Left kidney (tissue), 2 donors: Measurements from ENCODE around the gene LSM7. TPM values are rescaled to one million over a fixed set of nuclear protein-coding genes. Genes with fewer than 3 reads are reported as not detected.
"Not testable (repeated sequence)": the region's sequence is repeated elsewhere in the genome, so short reads cannot be mapped to it uniquely, and the experiment has no call there.

Experiments
- DNase-seq: peaks from one replicate; pipeline ENCODE4 v3.0.0-alpha.2; 2013
- polyA plus RNA-seq: library from polyadenylated mRNA; unstranded; fragments of 120-200 nt; gene quantifications from one replicate; pipeline ENCODE4 v1.2.1, GENCODE V29; 2013; ENCODE audit not compliant: insufficient read length

The LSM7 gene
- polyA plus RNA-seq, 1 donor, result 90.5 TPM

DNA sequence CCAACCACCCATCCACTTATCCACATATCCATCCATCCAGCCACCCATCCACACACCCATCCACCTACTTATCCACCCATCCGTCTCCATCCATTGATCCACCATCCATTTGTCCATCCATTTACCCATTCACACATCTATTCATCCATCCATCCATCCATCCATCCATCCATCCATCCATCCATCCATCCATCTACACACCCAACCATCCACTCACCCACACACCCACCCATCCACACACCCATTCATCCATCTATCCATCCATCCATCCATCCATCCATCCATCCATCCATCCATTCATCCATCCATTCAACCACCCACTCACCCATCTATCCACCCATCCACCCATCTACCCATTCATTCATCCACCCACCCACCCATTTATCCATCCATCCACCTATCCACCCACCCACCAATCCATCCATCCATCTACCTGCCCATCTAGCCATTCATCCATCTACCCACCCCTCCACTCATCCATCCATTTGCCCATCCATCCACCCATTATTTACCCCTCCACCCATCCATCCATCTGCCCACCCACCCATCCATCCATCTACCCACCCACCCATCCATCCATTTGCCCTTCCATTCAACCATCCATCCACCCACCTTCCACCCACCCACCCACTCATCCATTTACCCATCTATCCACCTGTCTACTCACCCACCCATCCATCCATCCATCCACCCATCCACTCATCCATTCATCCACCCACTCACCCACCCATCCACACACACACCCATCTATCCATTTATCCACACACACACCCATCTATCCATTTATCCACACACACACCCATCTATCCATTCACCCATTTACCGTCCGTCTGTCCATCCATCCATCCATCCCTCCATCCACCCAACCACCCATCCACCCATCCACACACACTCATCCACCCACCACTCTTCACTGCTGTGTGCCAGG, 29.2 kb upstream of the LSM7 start:
- no peak for DNase-seq

DNA sequence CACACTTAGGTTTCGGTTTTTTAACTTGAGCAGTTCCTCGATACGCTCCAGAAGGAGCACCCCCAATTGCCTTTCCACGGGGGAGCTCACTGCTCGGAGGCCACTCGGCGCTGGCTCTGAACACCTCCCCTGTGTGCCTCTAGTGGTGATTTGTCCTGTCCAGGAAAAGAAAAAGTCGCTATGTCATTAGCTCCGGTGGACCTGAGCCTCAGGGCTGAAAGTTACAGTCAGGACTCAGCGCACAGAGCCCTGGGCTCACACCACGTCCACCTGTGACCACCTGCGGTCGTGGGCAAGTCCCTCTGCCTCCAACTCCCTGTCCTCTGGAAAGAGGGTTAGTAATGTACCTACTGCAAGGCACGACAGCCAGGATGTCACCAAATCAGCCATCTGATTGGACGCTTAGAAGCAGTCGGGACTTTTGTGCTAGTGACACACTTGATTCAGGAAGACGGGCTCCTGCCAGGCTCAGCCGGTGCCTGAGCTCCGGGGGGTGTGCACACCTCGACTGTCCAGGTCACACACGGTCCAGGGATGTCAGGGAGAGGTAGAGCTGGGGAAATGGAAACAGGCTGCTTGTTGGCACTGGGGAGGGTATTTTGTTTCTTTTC, 27.8 kb upstream of the LSM7 start:
- no peak for DNase-seq

DNA sequence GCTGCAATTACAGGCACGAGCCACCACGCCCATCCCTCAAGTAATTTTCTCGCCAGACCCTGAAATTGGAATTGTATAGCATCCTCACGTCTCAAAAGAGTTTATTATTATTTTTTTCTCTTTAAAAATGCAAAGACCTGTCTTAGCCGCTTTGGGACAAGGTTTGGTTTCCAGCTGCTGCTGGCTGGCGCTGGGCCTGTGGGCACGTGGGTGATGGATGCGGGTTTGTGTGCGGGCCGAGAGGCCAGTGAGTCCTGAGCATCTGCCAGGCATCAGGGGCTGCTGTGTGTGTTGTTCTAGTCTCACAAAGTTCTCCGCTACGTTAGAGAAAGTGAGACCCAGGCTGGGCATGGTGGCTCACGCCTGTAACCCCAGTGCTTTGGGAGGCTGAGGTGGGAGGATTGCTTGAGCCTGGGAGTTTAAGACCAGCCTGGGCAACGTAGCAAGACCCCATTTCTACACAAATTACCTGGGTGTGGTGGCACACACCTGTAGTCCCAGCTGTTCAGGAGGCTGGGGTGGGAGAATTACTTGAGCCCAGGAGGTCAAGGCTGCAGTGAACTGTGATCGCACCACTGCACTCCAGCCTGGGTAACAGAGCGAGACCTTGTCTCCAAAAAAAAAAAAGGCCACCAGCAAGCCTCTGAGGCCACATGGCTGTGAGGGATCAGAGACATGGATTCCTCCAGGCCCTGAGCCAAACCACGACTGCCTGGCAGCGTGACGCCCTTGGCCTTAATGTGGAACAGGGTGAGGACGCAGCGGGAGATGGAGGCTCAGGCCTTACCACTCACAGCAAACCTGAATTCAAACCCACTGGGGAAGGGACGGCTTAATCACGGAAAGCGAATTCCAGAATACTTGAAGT, 27.0 kb upstream of the LSM7 start:
- no peak for DNase-seq

DNA sequence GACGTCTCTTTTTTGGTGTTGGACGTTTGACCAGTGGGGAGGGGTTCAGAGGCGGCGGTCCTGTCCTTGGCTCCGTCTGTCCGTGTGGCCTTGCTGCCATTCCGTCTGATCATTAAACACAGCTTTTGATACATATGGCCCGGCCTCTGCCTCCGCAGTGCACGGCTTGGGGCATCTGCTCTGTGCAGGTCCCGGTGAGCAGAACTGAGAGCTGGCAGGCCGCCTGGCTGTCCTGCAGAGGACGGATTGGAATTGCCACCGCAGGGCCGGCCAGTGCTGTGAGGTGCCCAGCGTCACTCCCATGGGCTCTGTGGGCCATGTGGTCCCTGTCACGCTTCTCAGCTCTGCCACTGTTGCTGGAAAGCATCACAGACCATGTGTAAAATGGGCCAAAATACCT, 26.3 kb upstream of the LSM7 start:
- DNase-seq, result no peak

DNA sequence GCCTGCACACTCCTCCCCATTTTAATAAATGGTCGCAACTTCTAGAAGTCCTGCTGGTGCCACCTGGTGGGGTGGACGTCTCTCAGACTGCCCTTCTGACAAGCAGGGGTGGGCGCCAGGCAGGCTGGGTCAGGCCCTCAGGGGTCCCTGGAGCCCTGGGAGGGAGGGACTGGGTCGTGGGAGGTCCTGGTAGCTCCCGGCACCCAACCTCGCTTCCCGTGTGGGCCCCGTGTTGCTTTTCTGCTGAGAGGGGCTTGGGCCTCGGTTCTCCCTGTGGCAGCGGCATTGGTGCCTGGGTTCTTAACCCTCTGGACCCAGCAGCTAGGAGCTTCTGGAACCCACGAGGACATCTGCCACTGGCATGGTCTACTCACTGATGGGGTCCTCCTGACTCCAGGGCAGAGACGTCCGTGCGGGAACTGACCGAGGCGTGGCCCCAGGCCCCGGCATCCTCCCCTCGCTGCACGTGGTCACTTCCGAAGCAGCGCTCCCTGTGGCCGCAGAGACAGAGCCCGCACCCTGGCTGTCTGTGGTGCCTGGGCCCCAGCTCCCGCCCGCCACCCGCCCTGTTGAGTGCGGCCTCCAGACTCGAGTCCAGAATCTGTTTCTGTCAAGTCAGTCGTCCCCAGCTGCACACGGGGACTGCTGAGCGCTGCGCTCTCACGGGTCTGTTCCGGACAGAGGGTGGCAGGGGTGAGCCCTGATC, 25.7 kb upstream of the LSM7 start:
- no peak for DNase-seq

DNA sequence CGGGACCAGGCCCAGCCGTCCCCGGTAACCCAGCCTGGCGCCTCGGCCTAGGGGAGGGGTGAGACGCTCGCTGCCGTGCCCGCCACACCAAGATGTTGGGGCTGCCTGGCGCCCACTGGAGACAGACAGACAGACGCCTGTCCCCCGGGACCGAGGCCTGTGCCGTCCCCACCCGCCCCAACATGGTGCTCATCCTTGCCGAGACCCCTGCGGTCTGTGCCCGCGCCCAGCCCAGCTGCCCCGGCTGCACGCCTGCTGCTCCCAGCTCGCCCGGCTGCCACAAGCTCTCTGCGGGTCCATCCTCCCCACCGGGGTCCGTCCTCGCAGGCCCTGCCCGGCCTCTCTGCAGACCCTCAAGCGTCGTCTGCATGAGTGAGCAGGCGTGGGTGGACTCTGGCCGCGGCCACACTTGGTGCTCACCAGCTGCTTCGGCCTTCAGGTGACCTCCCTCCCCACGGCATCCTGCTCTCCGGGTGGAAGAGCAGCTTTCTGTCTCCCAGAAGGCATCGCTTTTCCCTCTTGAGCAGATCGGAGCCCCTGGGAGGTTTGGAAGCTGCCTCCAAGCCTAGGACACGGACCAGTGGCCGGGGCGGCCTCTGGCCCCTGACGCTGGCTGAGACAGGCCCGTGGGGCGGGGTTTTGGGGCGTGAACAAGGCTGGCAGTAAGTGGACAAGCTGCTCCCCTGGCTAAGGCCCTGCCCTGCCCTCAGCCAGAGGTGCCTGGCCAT, 24.9 kb upstream of the LSM7 start:
- no peak for DNase-seq

DNA sequence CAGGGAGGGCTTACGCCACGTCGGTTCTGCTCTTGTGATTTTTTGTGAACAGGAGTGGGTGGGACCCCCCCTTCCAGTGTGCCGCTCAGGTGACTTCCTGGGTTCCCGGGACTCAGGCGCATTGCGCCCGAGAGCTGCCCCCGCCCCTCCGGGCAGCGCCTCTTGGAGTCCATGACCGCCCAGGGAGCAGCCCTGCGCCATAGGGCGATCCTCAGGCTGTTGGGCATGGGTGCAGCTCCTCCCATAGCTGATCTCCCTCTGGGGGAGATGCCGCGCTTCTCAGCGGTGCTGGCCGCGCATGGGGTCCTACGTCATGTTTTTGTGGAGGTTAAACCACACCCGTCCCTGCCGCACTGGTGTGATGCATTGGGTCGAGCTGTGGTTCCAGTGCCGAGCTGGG, 23.7 kb upstream of the LSM7 start:
- no peak for DNase-seq

DNA sequence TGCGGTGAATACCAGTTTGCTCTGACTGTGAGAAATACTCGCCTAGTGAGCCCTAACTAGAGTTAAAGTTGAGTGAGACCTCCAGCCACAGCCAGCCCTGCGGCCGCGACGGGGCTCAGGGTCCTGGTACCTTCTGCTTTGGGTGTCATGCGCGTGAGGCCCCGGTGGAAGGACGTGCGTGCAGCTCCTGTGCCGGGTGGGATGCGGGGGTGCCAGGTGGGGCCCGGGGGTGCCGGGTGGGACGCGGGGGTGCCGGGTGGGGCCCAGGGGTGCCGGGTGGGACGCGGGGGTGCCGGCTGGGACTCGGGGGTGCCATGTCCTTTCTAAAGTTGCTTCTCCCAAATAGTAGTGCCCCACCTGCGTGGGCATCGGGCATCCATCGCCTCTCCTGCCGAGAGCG, 23.2 kb upstream of the LSM7 start:
- no peak for DNase-seq

DNA sequence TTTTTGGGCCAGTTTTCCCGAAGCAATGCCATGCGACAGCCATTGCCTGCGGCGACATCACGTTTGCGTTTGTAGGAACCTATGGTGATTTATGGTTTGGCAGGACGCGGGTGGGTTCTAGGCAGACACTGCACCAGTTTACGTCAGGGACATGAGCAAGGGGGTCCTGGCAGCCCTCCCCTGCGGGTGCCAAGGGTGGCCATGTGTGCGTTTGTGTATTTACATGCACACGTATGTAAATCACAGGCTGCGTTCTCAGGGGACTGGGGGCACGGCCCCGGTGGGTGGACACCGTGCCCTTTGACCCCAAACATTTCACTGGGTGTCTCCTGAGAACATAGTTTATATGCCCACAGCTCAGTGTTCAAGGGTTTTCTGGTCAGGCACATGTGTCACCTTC, 22.3 kb upstream of the LSM7 start:
- no peak for DNase-seq

DNA sequence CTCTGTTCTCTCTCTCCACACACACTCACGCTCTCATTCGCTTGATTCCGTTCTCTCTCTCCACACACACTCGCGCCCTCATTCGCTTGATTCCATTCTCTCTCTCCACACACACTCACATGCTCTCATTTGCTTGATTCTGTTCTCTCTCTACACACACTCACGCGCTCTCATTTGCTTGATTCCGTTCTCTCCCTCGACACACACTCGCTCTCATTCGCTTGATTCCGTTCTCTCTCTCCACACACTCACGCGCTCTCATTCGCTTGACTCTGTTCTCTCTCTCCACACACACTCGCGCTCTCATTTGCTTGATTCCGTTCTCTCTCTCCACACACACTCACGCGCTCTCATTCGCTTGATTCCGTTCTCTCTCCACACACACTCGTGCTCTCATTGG, 21.4 kb upstream of the LSM7 start:
- DNase-seq, result not testable (repeated sequence)

DNA sequence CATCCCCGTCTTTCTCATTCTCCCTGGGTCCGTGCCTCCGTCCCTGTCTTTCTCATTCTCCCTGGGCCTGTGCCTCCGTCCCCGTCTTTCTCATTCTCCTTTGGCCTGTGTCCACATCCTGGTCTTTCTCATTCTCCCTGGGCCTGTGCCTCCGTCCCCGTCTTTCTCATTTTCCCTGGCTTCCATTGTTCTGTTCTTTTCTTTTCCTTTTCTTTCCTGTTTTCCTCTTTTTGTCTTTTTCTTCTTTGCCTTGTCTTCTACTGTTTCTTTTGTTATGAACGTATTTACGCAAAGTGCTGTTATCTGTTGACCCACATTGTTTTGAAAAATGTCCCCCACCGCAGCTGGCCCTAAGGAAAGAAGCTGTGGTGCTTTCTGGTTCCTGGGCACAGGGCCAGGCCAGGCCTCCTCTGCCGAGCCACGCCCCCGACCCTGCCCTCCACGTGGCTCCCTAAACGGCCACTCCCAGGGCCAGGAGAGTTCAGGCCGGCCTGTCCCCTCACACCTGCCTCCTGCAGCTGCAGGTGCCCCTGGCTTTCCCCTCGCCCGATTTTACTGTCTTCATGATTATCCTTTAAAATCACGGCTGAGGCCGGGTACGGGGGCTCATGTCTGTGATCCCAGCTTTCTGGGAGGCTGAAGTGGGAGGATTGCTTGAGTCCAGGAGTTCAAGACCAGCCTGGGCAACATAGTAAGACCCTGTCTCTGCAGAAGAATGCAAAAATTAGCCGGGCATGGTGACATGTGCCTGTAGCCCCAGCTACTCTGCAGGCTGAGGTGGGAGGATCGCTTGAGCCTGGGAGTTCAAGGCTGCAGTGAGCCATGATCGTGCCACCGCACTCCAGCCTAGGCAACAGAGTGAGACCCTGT, 17.6 kb upstream of the LSM7 start:
- no peak for DNase-seq

DNA sequence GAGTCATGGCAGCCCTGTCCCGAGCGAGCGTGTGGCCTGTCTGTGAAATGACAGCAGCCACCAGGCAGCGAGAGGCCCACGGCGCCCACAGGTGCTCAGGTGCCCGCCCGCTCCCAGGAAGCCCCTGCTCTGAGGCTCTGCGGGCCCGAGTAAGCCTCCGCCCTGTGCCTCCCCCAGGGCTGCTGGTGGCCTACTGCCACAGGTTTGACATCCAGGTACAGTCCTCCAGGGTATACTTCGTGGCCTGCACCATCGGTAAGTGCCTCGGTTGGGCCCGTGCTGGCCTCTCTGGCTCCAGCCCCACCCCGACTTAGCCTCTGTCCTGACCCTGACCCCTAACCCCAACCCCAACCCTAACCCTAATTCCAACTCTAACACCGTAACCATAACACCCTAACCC, 16.7 kb upstream of the LSM7 start:
- no peak for DNase-seq

DNA sequence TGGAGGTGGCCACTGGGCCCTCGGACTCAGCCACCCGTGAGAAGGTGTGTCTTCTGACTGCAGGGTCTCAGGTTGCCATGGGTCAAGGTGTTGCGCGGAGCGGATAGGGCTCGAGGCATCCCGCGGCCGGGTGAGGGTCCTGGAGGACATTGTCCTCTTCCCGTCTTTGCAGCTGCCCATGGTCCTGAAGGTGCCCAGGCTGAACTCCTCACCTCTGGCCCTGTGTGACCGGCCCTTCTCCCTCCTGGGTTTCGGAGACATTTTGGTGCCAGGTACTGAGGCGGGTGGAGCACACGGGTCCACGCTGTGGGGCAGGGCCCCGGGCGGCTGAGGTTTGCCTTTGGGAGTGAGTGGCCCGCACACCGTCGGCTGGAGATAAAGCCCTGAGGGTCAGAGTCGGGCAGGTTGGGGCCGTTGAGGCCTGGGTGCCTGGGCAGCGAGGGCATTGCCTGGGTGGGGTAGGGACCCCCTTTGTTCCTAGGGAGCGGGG, 16.0 kb upstream of the LSM7 start:
- DNase-seq, result no peak

DNA sequence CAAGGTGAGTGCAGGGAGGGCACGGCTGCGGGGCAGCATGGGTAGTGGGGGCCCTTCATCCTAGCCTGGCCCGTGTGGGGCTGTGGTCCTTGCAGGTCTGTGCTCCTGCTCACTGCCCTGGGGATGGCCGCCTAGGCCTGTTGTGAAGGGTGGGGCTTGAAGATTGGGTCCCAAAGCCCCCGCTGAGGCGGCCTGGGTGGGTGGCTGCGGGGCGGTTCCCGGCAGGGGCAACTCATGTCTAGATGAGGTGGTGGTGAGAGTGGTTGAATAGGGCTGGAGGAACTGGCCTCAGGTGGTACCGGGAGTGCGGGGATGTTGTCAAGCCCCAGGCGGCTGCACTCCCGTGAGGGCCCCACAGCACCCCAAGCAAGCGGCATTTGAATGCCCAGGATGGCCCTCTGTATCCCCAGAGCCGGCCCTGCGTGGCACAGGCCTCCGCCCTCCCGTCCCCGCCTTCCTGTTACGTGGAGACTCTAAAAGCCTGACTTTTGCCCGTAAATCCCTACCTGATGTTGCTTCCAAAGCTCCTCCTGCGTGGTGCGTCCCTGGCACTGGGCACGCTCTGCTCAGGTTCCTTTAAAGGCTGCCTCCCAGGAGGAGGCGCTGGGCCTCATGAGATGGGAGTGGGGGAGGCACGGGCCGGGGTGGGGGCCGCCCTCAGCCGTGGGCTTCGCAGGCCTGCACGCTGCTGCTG, 15.1 kb upstream of the LSM7 start:
- no peak for DNase-seq

DNA sequence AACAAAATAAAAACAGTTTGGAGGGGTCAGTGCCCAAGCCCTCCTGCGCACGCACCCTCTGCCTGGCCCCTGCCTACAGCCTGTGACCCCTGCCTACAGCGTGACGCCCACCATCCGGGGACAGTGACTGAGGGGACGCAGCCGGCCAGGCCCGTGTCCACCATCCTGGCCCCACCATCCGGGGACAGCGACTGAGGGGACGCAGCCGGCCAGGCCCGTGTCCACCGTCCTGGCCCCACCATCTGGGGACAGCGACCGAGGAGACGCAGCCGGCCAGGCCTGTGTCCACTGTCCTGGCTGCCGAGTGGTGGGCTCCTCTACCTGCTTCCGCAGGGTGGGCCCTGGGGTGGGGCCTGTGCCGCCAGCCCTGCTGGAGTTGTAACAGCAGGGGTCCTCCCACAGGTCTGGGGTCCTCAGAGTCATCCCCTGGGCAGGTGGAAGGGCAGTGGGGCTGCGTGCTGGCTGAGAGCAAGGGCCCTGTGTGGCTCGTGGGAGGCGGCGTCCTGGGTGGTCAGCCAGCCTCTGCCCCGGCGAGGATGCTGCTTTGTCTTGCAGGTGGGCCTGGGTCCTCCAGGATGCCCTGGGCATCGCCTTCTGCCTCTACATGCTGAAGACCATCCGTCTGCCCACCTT, 14.4 kb upstream of the LSM7 start:
- DNase-seq, result no peak

DNA sequence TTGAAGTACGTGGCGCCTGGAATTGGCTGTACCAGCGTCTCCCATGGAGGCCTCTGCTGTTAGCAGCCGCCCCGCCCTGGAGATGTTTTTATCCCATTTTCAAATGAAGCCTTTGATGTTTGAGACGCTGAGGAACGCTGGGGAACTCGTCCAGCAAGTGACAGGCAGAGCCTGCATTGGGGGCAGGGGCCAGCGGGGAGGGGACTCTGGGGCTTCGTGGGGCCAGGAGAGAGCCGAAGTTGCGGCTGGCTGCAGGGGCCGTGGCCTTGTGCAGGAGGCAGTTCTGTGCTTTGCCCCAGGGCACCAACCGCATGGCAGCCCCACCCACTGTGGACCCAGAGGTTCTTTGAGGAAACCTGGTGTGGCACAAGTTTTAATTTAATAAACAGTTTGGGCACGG, 13.6 kb upstream of the LSM7 start:
- no peak for DNase-seq

DNA sequence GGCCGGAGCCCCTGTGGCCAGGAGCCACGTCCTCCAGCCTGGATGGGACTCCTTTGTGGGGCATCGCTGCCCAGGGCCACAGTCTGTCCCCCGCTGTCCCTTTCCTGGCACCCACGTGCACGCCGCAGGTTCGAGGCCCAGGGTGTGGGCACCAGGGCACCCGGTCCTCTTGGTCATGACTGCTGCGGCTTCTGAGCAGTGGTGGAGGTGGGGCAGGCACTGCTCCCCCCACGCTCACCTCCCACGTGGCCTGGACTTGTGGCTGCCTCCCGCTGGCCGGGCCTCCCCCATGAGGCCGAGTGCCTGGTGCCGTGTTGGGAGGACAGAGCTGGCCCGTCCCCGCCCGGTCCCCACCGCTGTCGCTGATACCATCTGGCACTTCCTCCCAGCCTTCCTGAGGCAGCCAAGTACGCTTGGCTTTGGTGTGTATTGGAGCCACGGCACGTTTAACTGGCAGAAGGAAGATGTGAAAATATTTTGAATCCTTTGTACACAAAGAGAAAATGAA, 12.9 kb upstream of the LSM7 start:
- no peak for DNase-seq

DNA sequence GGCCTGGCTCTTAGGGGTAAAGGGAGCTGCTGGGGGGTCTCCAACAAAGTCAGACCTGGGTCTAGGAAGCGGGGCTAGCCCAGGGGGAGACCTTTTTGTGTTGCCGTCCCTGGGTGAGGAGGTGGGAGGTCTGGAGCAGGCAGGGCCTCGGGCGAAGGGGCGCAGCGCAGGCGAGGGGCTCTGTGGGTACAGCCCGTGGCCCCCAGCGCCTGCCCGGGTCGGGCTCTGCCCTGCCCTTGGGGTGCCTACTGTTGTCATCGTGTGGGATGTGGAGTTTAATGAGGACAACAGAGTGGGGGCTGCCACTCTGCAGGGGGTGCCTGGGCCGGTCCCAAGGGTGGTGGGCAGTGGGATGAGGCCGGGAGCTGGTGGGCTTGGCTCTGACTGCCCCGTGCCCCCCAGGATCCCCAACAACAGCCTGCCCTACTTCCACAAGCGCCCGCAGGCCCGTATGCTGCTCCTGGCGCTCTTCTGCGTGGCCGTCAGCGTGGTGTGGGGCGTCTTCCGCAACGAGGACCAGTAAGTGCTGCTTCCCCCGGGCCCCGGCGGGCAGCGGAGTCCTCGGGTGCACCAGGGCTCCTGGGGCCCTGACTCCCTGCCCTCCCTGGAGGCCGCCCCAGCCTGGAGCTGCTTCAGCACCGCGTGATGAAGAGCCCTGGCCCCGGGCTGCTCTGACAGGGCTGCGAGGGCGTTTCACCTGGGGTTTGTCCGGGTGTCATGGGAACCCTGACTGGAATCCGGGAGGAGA, 12.3 kb upstream of the LSM7 start:
- DNase-seq, result no peak
